H1 (cell line): Measurements from ENCODE around the gene LRRC32. TPM values are rescaled to one million over a fixed set of nuclear protein-coding genes. Genes with fewer than 3 reads are reported as not detected.

Source experiments
- CTCF ChIA-PET: fragments of 300-600 bp; sonication (Branson Sonifier 250); formaldehyde crosslinking; loops from one replicate; lab custom pipeline; 2021; ENCODE audit not compliant: partially characterized antibody; lab: Charles Lee
- POLR2A ChIA-PET: fragments of 300-600 bp; sonication (Branson Sonifier 250); formaldehyde crosslinking; loops from one replicate; lab custom pipeline; 2021; ENCODE audit warnings: inconsistent platforms; ENCODE audit not compliant: partially characterized antibody; lab: Charles Lee
- DNase-seq, 2 experiments: peaks; one replicate each; pipeline versions ENCODE4 v3.0.0 to v3.0.0-alpha.2; 2010 to 2022; ENCODE audit warnings: low spot score in 2 of 2, low read depth in 1 of 2, mixed read lengths in 1 of 2
- FAIRE-seq: peaks from 2 replicates; lab custom pipeline; 2011; peaks lifted over from hg19 to GRCh38; lab: Jason Lieb, UNC
- H2AFZ ChIP-seq: 2 replicates; pipeline ENCODE4 v1.8.1; 2012; ENCODE audit warnings: low read length, inconsistent platforms
- H2AK5ac ChIP-seq: 2 replicates; pipeline ENCODE4 v1.6.1; 2013; ENCODE audit warnings: low read depth, low read length
- H2BK120ac ChIP-seq: replicated peaks from 2 replicates; pipeline ENCODE3; 2013; ENCODE audit warnings: low read depth, low read length, inconsistent platforms
- H2BK12ac ChIP-seq: 2 replicates; pipeline ENCODE4 v1.6.1; 2013; ENCODE audit warnings: low read depth, low read length
- H2BK15ac ChIP-seq: 2 replicates; pipeline ENCODE4 v1.6.1; 2013; ENCODE audit warnings: low read length
- H2BK20ac ChIP-seq: 2 replicates; pipeline ENCODE4 v1.6.1; 2013; ENCODE audit warnings: low read length
- H2BK5ac ChIP-seq: 2 replicates; pipeline ENCODE4 v1.6.1; 2013; ENCODE audit warnings: low read depth, low read length
- H3K14ac ChIP-seq: 2 replicates; pipeline ENCODE4 v1.6.1; 2013; ENCODE audit warnings: inconsistent platforms; ENCODE audit not compliant: insufficient read length
- H3K18ac ChIP-seq: 2 replicates; pipeline ENCODE4 v1.6.1; 2013; ENCODE audit warnings: low read length; ENCODE audit errors: extremely low read depth
- H3K23ac ChIP-seq: 2 replicates; pipeline ENCODE4 v1.6.1; 2013; ENCODE audit warnings: inconsistent platforms; ENCODE audit not compliant: insufficient read length
- H3K23me2 ChIP-seq: 2 replicates; pipeline ENCODE4 v1.6.1; 2013; ENCODE audit warnings: low read depth, low read length
- H3K27ac ChIP-seq: 2 replicates; pipeline ENCODE4 v1.6.1; 2011; ENCODE audit warnings: low read depth, low read length, inconsistent platforms
- H3K27me3 ChIP-seq, 4 experiments: replicated peaks in 1 of 4; 1 replicate in 1 of 4; 2 replicates in 3 of 4; pipeline versions ENCODE4 v1.6.1 to v1.8.1; 2011 to 2013; ENCODE audit warnings: low read length in 3 of 4, mild to moderate bottlenecking in 3 of 4, inconsistent platforms in 2 of 4, mixed read lengths in 2 of 4, moderate library complexity in 1 of 4; ENCODE audit not compliant: control insufficient read depth in 3 of 4, insufficient read depth in 3 of 4; ENCODE audit errors: extremely low read depth in 1 of 4
- H3K36me3 ChIP-seq, 4 experiments: 2 replicates each; pipeline versions ENCODE4 v1.6.1 to v1.8.1; 2011 to 2013; ENCODE audit warnings: mild to moderate bottlenecking in 4 of 4, low read length in 3 of 4, moderate library complexity in 2 of 4, control low read depth in 1 of 4, inconsistent platforms in 1 of 4; ENCODE audit not compliant: insufficient read depth in 4 of 4, control insufficient read depth in 2 of 4
- H3K4ac ChIP-seq: replicated peaks from 2 replicates; pipeline ENCODE3; 2013; ENCODE audit warnings: low read length, low read depth, mixed read lengths, inconsistent platforms; ENCODE audit not compliant: insufficient read length
- H3K4me1 ChIP-seq, 4 experiments: replicated peaks in 1 of 4; 1 replicate in 1 of 4; 2 replicates in 3 of 4; pipeline versions ENCODE4 v1.6.1 to v1.8.1; 2011 to 2013; ENCODE audit warnings: low read length in 3 of 4, inconsistent platforms in 2 of 4, mixed read lengths in 1 of 4; ENCODE audit not compliant: insufficient read depth in 4 of 4, control insufficient read depth in 3 of 4
- H3K4me2 ChIP-seq, 2 experiments: 2 replicates each; pipeline versions ENCODE4 v1.6.1 to v1.8.1; 2011 to 2013; ENCODE audit warnings: low read depth in 2 of 2, low read length in 2 of 2, control low read depth in 1 of 2, inconsistent platforms in 1 of 2, mild to moderate bottlenecking in 1 of 2; ENCODE audit not compliant: insufficient read depth in 1 of 2
- H3K4me3 ChIP-seq, 4 experiments: fragments of 200-600, 300-600 bp in 1 of 4; sonication (generic), shearing (Covaris generic), sonication (Bioruptor Twin) in 1 of 4; 2 replicates each; pipeline versions ENCODE4 v1.5.1 to v1.8.1; 2011 to 2016; ENCODE audit warnings: low read length in 4 of 4, low read depth in 3 of 4, control low read depth in 2 of 4, inconsistent platforms in 2 of 4, mild to moderate bottlenecking in 2 of 4, mixed read lengths in 1 of 4, moderate library complexity in 1 of 4; ENCODE audit not compliant: insufficient read depth in 2 of 4; ENCODE audit errors: extremely low read depth in 1 of 4
- H3K56ac ChIP-seq: replicated peaks from 2 replicates; pipeline ENCODE3; 2013; ENCODE audit warnings: low read depth, mild to moderate bottlenecking, mixed read lengths, low read length, inconsistent platforms; ENCODE audit not compliant: insufficient read length
- H3K79me1 ChIP-seq: 2 replicates; pipeline ENCODE4 v1.6.1; 2013; ENCODE audit warnings: low read depth, low read length, control low read depth
- H3K79me2 ChIP-seq, 2 experiments: 2 replicates each; pipeline versions ENCODE4 v1.6.1 to v1.8.1; 2012 to 2013; ENCODE audit warnings: low read length in 2 of 2, mild to moderate bottlenecking in 2 of 2, inconsistent platforms in 1 of 2; ENCODE audit not compliant: insufficient read depth in 2 of 2, control insufficient read depth in 1 of 2
- H3K9ac ChIP-seq, 4 experiments: replicated peaks in 1 of 4; 1 replicate in 1 of 4; 2 replicates in 3 of 4; pipeline versions ENCODE4 v1.6.1 to v1.8.1; 2011 to 2013; ENCODE audit warnings: low read depth in 3 of 4, low read length in 3 of 4, control low read depth in 2 of 4, mild to moderate bottlenecking in 2 of 4, moderate library complexity in 2 of 4, inconsistent platforms in 1 of 4; ENCODE audit errors: extremely low read depth in 1 of 4
- H3K9me3 ChIP-seq, 2 experiments: 2 replicates each; pipeline versions ENCODE4 v1.6.1 to v1.8.1; 2012 to 2013; ENCODE audit warnings: mild to moderate bottlenecking in 2 of 2, moderate library complexity in 2 of 2, control low read depth in 1 of 2, inconsistent platforms in 1 of 2, low read depth in 1 of 2, low read length in 1 of 2, mixed read lengths in 1 of 2; ENCODE audit not compliant: insufficient read depth in 2 of 2
- H4K20me1 ChIP-seq, 2 experiments: replicated peaks in 1 of 2; 2 replicates each; pipeline versions ENCODE3 to v1.8.1; 2011 to 2013; ENCODE audit warnings: inconsistent platforms in 2 of 2, low read length in 2 of 2, mild to moderate bottlenecking in 1 of 2; ENCODE audit not compliant: insufficient read depth in 2 of 2, control insufficient read depth in 1 of 2
- H4K5ac ChIP-seq: 2 replicates; pipeline ENCODE4 v1.6.1; 2013; ENCODE audit warnings: low read length, low read depth, mixed read lengths, inconsistent platforms; ENCODE audit not compliant: insufficient read length
- H4K8ac ChIP-seq: 2 replicates; pipeline ENCODE4 v1.8.0; 2013; ENCODE audit warnings: mild to moderate bottlenecking, moderate library complexity, low read length, inconsistent platforms; ENCODE audit not compliant: insufficient read depth; ENCODE audit errors: extremely low read depth
- H4K91ac ChIP-seq: replicated peaks from 2 replicates; pipeline ENCODE3; 2013; ENCODE audit warnings: low read length, mixed read lengths, inconsistent platforms; ENCODE audit not compliant: insufficient read length
- CBX5 ChIP-seq: fragments of 300-800, 300-1000 bp; sonication (generic); IDR thresholded peaks from 2 replicates; pipeline ENCODE4 v1.7.1; 2016; ENCODE audit warnings: antibody characterized with exemption, low read length, low read depth
- GTF2F1 ChIP-seq: IDR thresholded peaks from 2 replicates; pipeline ENCODE4 v1.6.1; 2012; ENCODE audit warnings: low read depth, low read length, improper control_type of control experiment, borderline replicate concordance
- MAFK ChIP-seq: IDR thresholded peaks from 2 replicates; pipeline ENCODE4 v1.6.1; 2012; ENCODE audit warnings: low read depth, mild to moderate bottlenecking, improper control_type of control experiment, low read length
- MAX ChIP-seq: IDR thresholded peaks from 2 replicates; pipeline ENCODE4 v1.6.1; 2012; ENCODE audit warnings: inconsistent platforms
- SP2 ChIP-seq: IDR thresholded peaks from 2 replicates; pipeline ENCODE4 v1.6.1; 2012; ENCODE audit warnings: mild to moderate bottlenecking, low read length, inconsistent platforms
- TBP ChIP-seq: IDR thresholded peaks from 2 replicates; pipeline ENCODE4 v1.6.1; 2011; ENCODE audit warnings: low read depth, low read length, improper control_type of control experiment
- YY1 ChIP-seq: IDR thresholded peaks from 2 replicates; pipeline ENCODE4 v1.6.1; 2011; ENCODE audit warnings: low read depth, mild to moderate bottlenecking, low read length
- WGBS, 2 experiments: shearing (Covaris generic) in 1 of 2; methylation state at CpG; one replicate each; pipeline versions ENCODE4 v1.1.6 to v1.1.7; 2013 to 2015; ENCODE audit warnings: low lambda C conversion rate in 2 of 2, mixed read lengths in 2 of 2, inconsistent platforms in 1 of 2, low coverage in 1 of 2, missing lambda C conversion rate in 1 of 2; ENCODE audit not compliant: insufficient replicate concordance in 2 of 2, insufficient coverage in 1 of 2, insufficient read length in 1 of 2; ENCODE audit errors: extremely low coverage in 1 of 2, missing lambda C conversion rate in 1 of 2; 5-methylcytosine and 5-hydroxymethylcytosine counted together
- polyA plus RNA-seq, 7 experiments: library from polyadenylated mRNA; depleted of rRNA in 3 of 7; stranded (reverse) in 5 of 7; unstranded in 2 of 7; fragments of >200 nt in 5 of 7; fragments of 200-250 nt in 2 of 7; gene quantifications; 1 replicate in 5 of 7; 2 replicates in 1 of 7; 4 replicates in 1 of 7; pipeline versions ENCODE4 v1.2.1 to v1.2.3, GENCODE V29; 2011 to 2013; ENCODE audit warnings: missing spikeins in 2 of 7, mixed read lengths in 2 of 7
- total RNA-seq: library from RNA; stranded (reverse); fragmentation: NEBNext Ultra II Directional; extraction: Animal tissue kit (Norgen Biotek cat#: 25700); gene quantifications from 2 replicates; pipeline ENCODE4 v1.2.1, GENCODE V29; 2021

The LRRC32 gene
- total and polyA plus RNA-seq, 2 of the 8 experiments (the other 6 are each of a cell fraction or from before 2014, with no cell fraction given), result 0.99 to 1.9 TPM

GRCh38 chr11:76685831-76686230, 15.3 kb upstream of the LRRC32 start:
- Histone ChIP-seq H2AK5ac (no peak overlapping the region), H3K56ac (no peak overlapping the region), H3K23ac (no peak overlapping the region), H3K79me1 (no peaks in the 10 kb centered on the region), H4K20me1 (no peaks in the 10 kb centered on the region), H3K14ac (no peak overlapping the region), H3K4me3 (no peak overlapping the region), H3K4me1 (peaks cover 2 to 12% (median 10%) of the 10 kb centered on the region in 4 experiments), H2BK20ac (no peak overlapping the region), H2AFZ (no peak overlapping the region), H2BK12ac (no peak overlapping the region)
- TF ChIP-seq SP2, result no peak
- TF ChIP-seq MAFK, result no peak
- no peak for TF ChIP-seq TBP
- no peak for TF ChIP-seq GTF2F1
- TF ChIP-seq CBX5, result no peak
- TF ChIP-seq YY1, result no peak
- no peak for TF ChIP-seq MAX
- TF ChIP-seq, all 59 proteins: peak for 0
- ChIA-PET POLR2A (interaction anchor here (1.1 kb wide), 1 partner anchor 14 kb away, joined by 3 read pairs; no protein-coding TSS in a partner anchor), CTCF (interaction anchor here (0.5 to 2.1 kb wide), 14 partner anchors 9 to 533 kb away, joined by 3 to 10 read pairs (median 4); no protein-coding TSS in a partner anchor)
- Histone ChIP-seq H3K9me3 (no peaks in the 10 kb centered on the region), H3K18ac (no peak overlapping the region), H3K27ac (no peak overlapping the region), H4K5ac (no peak overlapping the region), H2BK5ac (no peak overlapping the region), H4K8ac (no peak overlapping the region), H2BK15ac (no peak overlapping the region), H3K36me3 (no peaks in the 10 kb centered on the region), H3K4me2 (no peak overlapping the region), H3K79me2 (no peaks in the 10 kb centered on the region), H3K9ac (no peak overlapping the region), H2BK120ac (no peak overlapping the region), H3K4ac (no peak overlapping the region), H3K27me3 (no peaks in the 10 kb centered on the region; a peak in 2 of 7 replicates), H4K91ac (no peak overlapping the region), H3K23me2 (peaks cover 2% of the 10 kb centered on the region; the same call in 1 of the 2 replicates)
- 73% methylated on average over 7 of the region's 7 CpGs; no CpG with 5 or more reads in 1 of the 2 experiments for WGBS, 2 experiments
- DNase-seq (no peak), FAIRE-seq (no peak)
